Hematopoietic multipotent progenitor cell treated with erythropoietin and hydrocortisone succinate and interleukin-3 and kit ligand, for 15 days (in vitro differentiated cells): ENCODE data around the gene KCNG2.
"Not testable (repeated sequence)": the region's sequence is repeated elsewhere in the genome, so short reads cannot be mapped to it uniquely, and the experiment has no call there.

Experiments
- DNase-seq: peaks from one replicate; pipeline ENCODE4 v3.0.0-alpha.2; 2015; ENCODE audit warnings: low spot score

Gene KCNG2

GRCh38 chr18:79853303-79853992 lies 55.7 kb downstream of the KCNG2 start:
- DNase-seq: no peak

DNA sequence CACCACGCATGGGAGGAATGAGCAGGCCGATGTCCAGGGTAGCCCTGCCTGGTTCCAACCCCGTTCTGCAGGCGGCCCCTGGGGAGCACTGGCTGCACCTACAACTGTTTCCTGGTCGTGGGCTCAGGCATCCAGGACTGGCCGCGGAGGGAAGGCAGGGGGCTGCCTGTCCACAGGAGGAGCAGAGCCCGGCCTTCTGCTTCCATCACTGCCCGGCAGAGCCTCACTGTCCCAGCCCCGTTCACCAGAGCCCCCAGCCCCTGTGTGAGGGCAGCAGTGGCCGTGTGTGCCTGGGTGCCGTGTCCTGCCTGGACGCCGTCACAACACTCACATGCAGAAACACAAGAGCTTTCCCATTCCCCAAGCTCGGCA lies 56.2 kb downstream of the KCNG2 start:
- no peak for DNase-seq

DNA sequence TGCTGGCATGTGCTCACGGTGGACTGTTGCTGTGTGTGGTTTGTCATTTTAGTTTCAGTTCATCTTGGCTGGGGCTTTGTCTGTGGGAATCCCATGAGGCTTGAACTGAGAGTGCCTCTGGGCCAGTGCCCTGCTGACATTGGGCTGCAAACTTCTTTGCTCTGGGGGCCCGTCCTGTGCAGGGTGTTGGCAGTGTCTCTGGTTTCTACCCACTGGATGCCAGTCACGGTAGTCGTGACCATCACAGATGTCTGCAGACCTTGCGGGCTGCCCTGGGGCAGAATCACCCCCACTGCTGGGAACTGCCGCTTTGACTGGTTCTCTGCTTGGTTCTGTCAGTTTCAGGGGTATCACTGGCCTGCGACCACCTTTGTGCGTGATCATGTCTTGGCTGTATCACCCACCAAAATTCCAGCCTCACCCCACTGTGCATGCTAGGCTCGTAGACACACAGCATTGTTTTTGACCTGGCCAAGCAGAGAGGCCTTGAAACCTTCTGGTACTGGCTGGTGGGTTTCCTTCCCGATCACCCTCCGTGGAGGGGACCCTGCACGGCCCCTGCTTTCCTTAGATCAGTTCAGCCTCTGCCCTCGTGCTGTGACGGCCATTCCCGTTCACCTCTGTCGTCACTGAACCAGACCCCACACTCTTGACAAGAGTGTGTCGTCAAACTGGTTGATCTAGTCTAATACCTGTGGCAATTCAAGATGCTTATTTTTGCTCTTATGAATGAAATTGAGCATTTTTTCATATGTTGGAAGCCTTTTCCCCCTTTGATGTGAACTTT lies 57.6 kb downstream of the KCNG2 start:
- DNase-seq: no peak

DNA sequence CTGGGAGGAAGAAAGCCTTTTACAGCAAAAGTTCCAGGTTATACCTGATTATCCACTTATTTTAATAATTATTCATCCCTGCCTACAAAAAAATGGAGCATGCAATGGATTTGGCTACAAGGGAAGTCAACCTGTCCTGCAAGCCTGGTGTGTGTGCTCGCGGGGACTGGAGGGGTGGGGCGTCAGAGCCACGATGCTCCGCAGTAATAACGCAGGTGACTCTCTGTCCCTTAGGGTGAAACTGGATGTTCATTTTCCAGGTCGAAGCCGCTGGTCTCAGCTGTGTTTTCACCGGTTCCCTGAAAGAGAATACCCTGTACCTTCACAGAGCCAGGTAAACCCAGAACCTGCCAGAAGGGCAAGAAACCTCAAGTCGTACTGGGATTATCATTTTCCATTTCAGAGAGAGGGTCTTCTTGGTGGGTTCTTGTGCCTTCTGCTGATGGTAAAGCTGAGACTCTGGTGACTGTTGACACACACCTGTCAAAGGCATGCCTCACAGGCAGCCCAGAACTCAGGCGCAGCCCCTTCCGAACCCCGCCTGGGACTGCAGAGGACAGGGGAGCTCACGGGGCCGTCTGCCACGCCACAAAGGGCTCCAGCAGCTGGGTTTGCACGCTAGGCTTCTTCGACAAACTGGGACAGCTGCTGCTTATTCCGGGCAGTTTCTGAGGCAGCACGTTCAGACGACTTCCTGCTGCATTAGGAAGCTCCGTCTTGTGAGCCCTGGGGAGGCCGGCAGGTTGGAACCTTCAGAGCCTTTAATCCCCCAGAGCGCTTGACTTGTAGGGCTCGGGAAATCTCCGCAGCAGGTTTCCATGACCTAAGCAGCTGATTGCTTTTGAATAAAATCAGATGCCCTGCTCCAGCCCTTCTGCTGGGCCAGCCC lies 58.6 kb downstream of the KCNG2 start:
- DNase-seq: no peak

DNA sequence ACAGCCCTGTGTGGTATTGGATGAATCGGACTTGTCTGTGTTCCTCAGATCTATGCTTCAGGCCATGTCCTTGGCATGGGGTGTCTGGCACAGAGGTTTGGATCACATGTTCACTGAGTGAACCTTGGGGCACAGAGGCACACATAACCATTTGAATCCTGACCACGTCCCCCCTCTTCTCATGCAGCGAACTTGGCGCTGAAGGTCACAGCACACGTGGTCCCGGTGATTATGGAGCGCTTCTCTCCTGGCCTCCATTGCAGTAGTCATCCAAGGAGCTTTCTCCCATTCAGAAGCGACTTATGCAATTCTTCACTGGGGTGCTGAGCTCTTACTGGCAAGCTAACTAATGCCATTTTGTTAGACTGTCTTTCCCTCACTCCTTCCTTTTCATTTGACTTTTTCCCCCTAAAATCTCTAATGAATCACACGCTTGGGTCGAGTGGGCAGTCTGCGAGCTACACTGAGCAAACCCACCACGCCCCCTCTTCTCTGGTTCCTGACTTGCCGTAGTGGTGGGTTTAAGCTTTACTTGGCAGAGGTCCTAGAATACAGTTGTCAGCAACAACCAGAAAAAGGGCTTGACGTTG lies 59.4 kb downstream of the KCNG2 start:
- DNase-seq: no peak

GRCh38 chr18:79859314-79859713 lies 61.6 kb downstream of the KCNG2 start:
- DNase-seq: no peak

DNA sequence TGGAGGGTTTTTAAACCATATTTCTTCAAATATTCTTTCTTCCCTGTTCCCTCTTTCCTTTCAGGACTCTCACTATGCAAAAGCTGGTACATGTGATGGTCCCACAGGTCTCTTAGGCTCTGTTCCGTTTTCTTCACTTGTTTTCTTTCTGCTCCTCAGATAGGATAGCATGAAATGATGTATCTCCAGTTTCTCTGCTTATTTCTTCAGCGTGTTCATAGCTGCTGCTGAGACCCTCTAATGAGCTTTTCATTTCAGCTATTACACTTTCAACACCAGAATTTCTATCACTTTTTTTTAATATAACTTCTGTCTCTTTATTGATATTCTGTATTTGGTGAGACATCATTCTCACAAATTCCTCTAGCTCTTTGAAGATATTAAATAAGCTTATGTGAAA lies 63.9 kb downstream of the KCNG2 start:
- no peak for DNase-seq

- no peak for DNase-seq
Observed at GRCh38 chr18:79862562-79862961, 64.8 kb downstream of the KCNG2 start.

DNA sequence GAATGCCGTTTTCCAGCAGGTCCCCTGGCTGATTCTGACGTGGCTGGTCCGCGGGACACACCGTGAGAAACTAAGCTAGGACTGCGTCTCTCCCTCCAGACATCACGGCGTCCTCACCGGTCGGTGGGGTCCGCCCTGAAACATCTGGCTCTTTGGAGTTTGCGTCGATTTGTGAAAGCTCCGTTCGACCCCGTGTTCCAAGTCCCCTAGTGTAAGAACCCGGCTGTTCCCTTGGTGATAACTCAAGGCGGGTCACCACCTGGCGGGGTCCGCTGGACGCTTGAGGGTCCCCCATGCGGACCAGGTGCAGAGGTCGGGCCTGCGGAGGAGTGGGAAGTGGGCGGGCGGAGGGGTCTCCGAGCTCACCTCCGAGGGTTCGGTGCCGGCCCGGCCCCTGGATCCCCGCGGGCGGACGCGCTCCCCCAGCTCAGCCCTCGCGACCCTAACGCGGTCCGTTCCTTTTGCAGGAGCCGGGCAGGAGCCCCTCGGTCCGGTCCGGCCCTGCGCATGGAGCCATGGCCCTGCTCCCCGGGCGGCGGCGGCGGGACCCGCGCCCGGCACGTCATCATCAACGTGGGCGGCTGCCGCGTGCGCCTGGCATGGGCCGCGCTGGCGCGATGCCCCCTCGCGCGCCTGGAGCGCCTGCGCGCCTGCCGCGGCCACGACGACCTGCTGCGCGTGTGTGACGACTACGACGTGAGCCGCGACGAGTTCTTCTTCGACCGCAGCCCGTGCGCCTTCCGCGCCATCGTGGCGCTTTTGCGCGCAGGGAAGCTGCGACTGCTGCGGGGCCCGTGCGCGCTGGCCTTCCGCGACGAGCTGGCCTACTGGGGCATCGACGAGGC lies 65.6 kb downstream of the KCNG2 start:
- DNase-seq: no peak

- DNase-seq: no peak
Observed at GRCh38 chr18:79864006-79864725, 66.4 kb downstream of the KCNG2 start.

- not testable (repeated sequence) for DNase-seq
Observed at GRCh38 chr18:79864955-79865354, 67.2 kb downstream of the KCNG2 start.

DNA sequence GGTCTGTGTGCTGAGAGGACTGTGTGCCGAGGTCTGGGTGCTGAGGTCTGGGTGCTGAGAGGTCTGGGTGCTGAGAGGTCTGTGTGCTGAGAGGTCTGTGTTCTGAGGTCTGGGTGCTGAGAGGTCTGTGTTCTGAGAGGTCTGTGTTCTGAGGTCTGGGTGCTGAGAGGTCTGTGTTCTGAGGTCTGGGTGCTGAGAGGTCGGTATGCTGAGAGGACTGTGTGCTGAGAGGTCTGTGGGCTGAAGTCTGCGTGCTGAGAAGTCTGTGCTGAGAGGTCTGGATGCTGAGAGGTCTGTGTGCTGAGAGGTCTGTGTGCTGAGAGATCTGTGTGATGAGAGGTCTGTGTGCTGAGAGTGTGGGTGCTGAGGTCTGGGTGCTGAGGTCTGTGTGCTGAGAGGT lies 68.2 kb downstream of the KCNG2 start:
- DNase-seq: not testable (repeated sequence)

DNA sequence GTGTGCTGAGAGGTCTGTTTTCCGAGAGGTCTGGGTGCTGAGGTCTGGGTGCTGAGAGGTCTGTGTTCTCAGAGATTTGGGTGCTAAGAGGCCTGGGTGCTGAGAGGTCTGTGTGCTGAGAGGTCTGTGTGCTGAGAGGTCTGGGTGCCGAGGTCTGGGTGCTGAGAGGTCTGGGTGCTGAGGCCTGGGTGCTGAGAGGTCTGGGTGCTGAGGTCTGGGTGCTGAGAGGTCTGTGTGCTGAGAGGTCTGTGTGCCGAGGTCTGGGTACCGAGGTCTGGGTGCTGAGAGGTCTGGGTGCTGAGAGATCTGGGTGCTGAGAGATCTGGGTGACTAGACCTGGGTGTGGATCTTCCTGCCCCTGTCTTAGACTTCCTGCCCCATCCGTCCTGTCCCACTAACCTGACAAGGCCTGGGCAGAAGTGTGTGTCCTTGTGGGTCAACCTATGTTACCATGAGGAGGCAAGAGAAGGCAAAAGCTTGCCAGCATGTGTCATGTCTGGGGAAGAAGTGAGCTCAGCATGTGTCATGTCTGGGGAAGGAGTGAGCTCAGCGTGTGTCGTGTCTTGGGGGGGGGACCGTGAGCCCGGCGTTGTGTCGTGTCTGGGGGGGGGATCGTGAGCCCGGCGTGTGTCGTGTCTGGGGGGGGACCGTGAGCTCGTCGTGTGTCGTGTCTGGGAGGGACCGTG lies 69.3 kb downstream of the KCNG2 start:
- no peak for DNase-seq

GRCh38 chr18:79867666-79868065 lies 69.9 kb downstream of the KCNG2 start:
- DNase-seq: no peak

GRCh38 chr18:79868168-79868784 lies 70.5 kb downstream of the KCNG2 start:
- no peak for DNase-seq

DNA sequence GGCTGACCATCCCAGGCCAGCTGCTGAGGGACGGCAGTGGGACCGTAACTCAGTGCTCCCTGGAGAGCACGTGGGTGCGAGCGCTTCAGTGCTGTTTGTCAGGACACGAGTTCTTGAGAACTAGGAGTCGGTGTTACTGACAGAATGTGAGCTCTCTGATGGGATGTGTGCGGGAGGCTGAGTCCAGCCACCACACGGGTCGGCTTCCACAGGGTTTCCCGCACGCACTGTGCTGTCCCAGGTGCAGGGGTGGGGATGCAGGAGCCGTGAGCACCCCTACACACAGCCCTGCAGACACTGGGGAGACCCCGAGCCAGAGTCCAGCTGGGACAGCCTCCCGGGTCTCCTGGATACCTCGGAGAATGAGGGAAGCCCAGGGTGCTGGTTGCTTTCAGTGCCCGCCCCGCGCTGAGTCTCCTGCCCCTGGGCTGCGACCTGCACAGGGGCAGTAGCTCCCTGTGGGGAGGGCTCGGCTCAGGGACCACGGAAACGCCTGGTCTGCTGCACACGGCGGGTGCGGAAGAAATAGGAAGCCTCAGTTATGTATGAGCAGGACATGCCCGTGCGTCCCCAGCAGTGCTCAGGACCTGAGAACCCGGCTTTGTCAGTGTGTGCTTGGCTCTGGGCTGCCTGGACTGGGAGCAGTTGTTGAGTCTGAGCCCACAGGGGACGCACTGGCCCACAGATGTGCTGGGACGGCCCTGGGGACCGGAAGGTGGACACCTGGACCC lies 71.2 kb downstream of the KCNG2 start:
- no peak for DNase-seq

DNA sequence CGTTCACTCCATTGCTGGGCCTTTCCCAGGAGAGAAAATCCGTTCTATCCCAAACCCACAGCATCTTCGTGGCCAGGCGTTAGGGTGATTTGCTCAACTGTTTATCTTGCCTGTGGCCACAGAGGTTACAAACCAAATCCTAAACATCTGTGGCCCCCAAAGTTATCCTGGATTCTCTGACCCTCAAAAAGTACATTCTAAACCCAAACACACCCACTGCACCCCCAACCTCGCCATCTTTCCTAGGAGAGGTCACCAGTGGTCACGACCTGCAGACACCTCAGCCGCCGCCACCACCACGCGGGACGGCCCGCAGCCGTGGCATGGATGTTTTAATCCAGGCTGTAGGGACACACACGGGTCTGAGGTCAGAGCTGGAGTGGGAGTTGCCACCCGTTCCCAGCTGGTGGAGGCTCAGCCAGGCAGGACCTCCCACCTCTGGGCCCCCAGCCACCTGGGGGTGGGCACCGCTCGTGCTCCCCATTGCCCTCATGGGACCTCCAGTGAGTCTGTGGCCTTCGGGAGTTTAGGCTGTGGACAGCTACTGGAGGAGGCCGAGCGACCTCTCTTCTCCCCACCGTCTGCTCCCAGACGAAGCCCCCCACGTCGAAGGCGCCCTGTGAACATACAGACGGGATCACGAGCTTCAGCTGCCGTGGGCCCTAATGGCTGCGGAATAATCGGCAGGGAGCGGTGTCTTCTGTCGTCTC lies 72.0 kb downstream of the KCNG2 start:
- no peak for DNase-seq

GRCh38 chr18:79870301-79871025 lies 72.7 kb downstream of the KCNG2 start:
- DNase-seq: no peak
